Lower leg skin (tissue), 3 donors: ENCODE measurements around the gene SLC35F3.

ENCODE experiments used
- CTCF ChIP-seq, 3 donors: fragments of 450-650 bp; IDR thresholded peaks; one replicate each; pipeline ENCODE4 v1.5.1; 2016; ENCODE audit warnings: antibody characterized with exemption in 3 of 3, mild to moderate bottlenecking in 3 of 3, moderate library complexity in 2 of 3
- POLR2A ChIP-seq, 2 donors: fragments of 450-650 bp; IDR thresholded peaks; one replicate each; pipeline ENCODE4 v1.6.1; 2016 to 2017; ENCODE audit warnings: antibody characterized with exemption in 2 of 2, mild to moderate bottlenecking in 1 of 2, moderate library complexity in 1 of 2

- TF ChIP-seq POLR2A (IDR thresholded peaks at IDR 0.05) (no peak), CTCF (IDR thresholded peaks at IDR 0.05) (no peak)
These were observed 40.1 kb downstream of the SLC35F3 start for GRCh38 chr1:233944601-233945000.
